ENCODE measurements around the gene RPL27A.

GRCh38 chr11:8729837-8730696 is 47.5 kb downstream of the RPL27A start:
- TF ChIP-seq POLR2A (IDR thresholded peaks at IDR 0.05; ENCODE audit: low read depth, low read length) (no peak), POLR2AphosphoS5 (IDR thresholded peaks at IDR 0.05; ENCODE audit: low read depth, low read length) (no peak), TAF1 (IDR thresholded peaks at IDR 0.05; ENCODE audit: borderline replicate concordance, low read depth, low read length) (no peak)

Data from GM12892 (cell line).